B cell (primary cell): ENCODE measurements around the gene MMRN2. TPM values are rescaled to one million over a fixed set of nuclear protein-coding genes. Genes with fewer than 3 reads are reported as not detected.

Source experiments
- ATAC-seq: fragments of 200-7000 bp; cut with Tn5 transposase; one replicate; pipeline ENCODE4 v1.10.0; 2021; ENCODE audit warnings: low read depth, mild to moderate bottlenecking, moderate number of reproducible peaks, moderate library complexity
- CTCF ChIA-PET: fragments of 350-600 bp; sonication (Branson Sonifier 250); formaldehyde crosslinking; loops from one replicate; lab custom pipeline; 2021; ENCODE audit warnings: antibody characterized with exemption, inconsistent platforms; lab: Charles Lee
- POLR2A ChIA-PET: fragments of 350-600 bp; sonication (Branson Sonifier 250); formaldehyde crosslinking; loops from one replicate; lab custom pipeline; 2021; ENCODE audit warnings: antibody characterized with exemption; lab: Charles Lee
- DNase-seq: peaks from one replicate; pipeline ENCODE4 v3.0.0; 2013
- H2AFZ ChIP-seq: 2 replicates; pipeline ENCODE4 v1.6.1; 2012; ENCODE audit warnings: mild to moderate bottlenecking, low read depth, low read length; ENCODE audit not compliant: insufficient read depth, poor library complexity, severe bottlenecking
- H3K27ac ChIP-seq, 2 donors: 1 replicate in 1 of 2; 2 replicates in 1 of 2; pipeline ENCODE4 v1.5.1; 2012 to 2013; ENCODE audit warnings: low read length in 2 of 2, mild to moderate bottlenecking in 2 of 2, moderate library complexity in 1 of 2
- H3K27me3 ChIP-seq, 4 experiments: fragments of 200-600 bp in 1 of 4; sonication (generic) in 1 of 4; replicated peaks in 1 of 4; 1 replicate in 2 of 4; 2 replicates in 2 of 4; pipeline versions ENCODE4 v1.6.1 to v1.7.0; 2013 to 2016; ENCODE audit warnings: low read length in 3 of 4, mild to moderate bottlenecking in 2 of 4, mixed read lengths in 1 of 4, moderate library complexity in 1 of 4; ENCODE audit not compliant: insufficient read depth in 4 of 4, control insufficient read depth in 3 of 4; ENCODE audit errors: control extremely low read depth in 1 of 4
- H3K36me3 ChIP-seq, 2 experiments: replicated peaks in 1 of 2; 1 replicate in 1 of 2; 2 replicates in 1 of 2; pipeline versions ENCODE4 v1.6.1 to v1.7.1; 2013; ENCODE audit warnings: low read length in 1 of 2; ENCODE audit not compliant: insufficient read depth in 2 of 2, control insufficient read depth in 1 of 2; ENCODE audit errors: control extremely low read depth in 1 of 2, extremely low read depth in 1 of 2
- H3K4me1 ChIP-seq, 2 donors: fragments of 200-600 bp in 1 of 2; sonication (generic) in 1 of 2; 1 replicate in 1 of 2; 2 replicates in 1 of 2; pipeline versions ENCODE4 v1.5.1 to v1.6.1; 2013 to 2017; ENCODE audit warnings: low read length in 2 of 2; ENCODE audit not compliant: control insufficient read depth in 2 of 2, insufficient read depth in 2 of 2
- H3K4me2 ChIP-seq: replicated peaks from 2 replicates; pipeline ENCODE3; 2012; ENCODE audit warnings: mild to moderate bottlenecking, low read depth, low read length; ENCODE audit not compliant: poor library complexity, severe bottlenecking
- H3K4me3 ChIP-seq, 5 experiments: fragments of 200-600 bp in 1 of 5; sonication (generic) in 1 of 5; 1 replicate in 3 of 5; 2 replicates in 2 of 5; pipeline versions ENCODE4 v1.5.1 to v1.7.0; 2011 to 2016; ENCODE audit warnings: low read length in 4 of 5, mild to moderate bottlenecking in 4 of 5, low read depth in 2 of 5, control low read depth in 1 of 5, moderate library complexity in 1 of 5; ENCODE audit not compliant: insufficient read depth in 1 of 5; ENCODE audit errors: control extremely low read depth in 1 of 5, extremely low read depth in 1 of 5
- H3K79me2 ChIP-seq: fragments of 200-600 bp; sonication (generic); one replicate; pipeline ENCODE4 v1.6.0; 2016; ENCODE audit warnings: low read length; ENCODE audit not compliant: control insufficient read depth, insufficient read depth
- H3K9ac ChIP-seq: fragments of 200-600 bp; sonication (generic); 2 replicates; pipeline ENCODE4 v1.6.1; 2017; ENCODE audit warnings: mild to moderate bottlenecking, low read length, moderate library complexity
- H3K9me3 ChIP-seq, 3 donors: one replicate each; pipeline versions ENCODE4 v1.6.1 to v1.7.1; 2013; ENCODE audit warnings: low read length in 2 of 3; ENCODE audit not compliant: control insufficient read depth in 2 of 3, insufficient read depth in 1 of 3; ENCODE audit errors: control extremely low read depth in 1 of 3
- H4K20me1 ChIP-seq: 2 replicates; pipeline ENCODE4 v1.6.0; 2012; ENCODE audit warnings: mild to moderate bottlenecking, low read length; ENCODE audit not compliant: insufficient read depth, control insufficient read depth, poor library complexity, severe bottlenecking
- H3K27ac Mint-ChIP-seq: one replicate; pipeline ENCODE4 v1.8.0; 2021; ENCODE audit warnings: mixed read lengths
- H3K27me3 Mint-ChIP-seq: one replicate; pipeline ENCODE4 v1.8.0; 2021; ENCODE audit warnings: mixed read lengths
- H3K4me1 Mint-ChIP-seq: one replicate; pipeline ENCODE4 v1.8.0; 2021; ENCODE audit warnings: mixed read lengths
- H3K4me3 Mint-ChIP-seq: one replicate; pipeline ENCODE4 v1.8.0; 2021; ENCODE audit warnings: mixed read lengths
- H3K9me3 Mint-ChIP-seq: one replicate; pipeline ENCODE4 v1.8.0; 2022; ENCODE audit warnings: mixed read lengths; ENCODE audit not compliant: insufficient read depth
- CTCF ChIP-seq: fragments of 200-600 bp; IDR thresholded peaks from one replicate; pipeline ENCODE4 v1.8.0; 2022; ENCODE audit warnings: antibody characterized with exemption, mild to moderate bottlenecking
- EZH2 ChIP-seq: IDR thresholded peaks from 2 replicates; pipeline ENCODE4 v1.6.1; 2012; ENCODE audit warnings: borderline replicate concordance, low read depth, mild to moderate bottlenecking, moderate library complexity, low read length; ENCODE audit not compliant: insufficient read depth, poor library complexity, severe bottlenecking
- WGBS: methylation state at CpG from one replicate; pipeline ENCODE4 v1.1.5; 2013; ENCODE audit warnings: missing lambda C conversion rate; ENCODE audit not compliant: insufficient coverage; 5-methylcytosine and 5-hydroxymethylcytosine counted together
- intact Hi-C: fragments of 100-400 bp; cut with micrococcal nuclease; formaldehyde crosslinking; loops from one replicate; pipeline ENCODE4 v1.10.0; 2022
- polyA plus RNA-seq: library from polyadenylated mRNA; depleted of rRNA; stranded (reverse); fragments of >200 nt; gene quantifications from 2 replicates; pipeline ENCODE4 v1.2.3, GENCODE V29; 2012
- total RNA-seq, 2 donors: library from RNA; stranded (reverse); fragments of 120-200 nt in 1 of 2; gene quantifications; 1 replicate in 1 of 2; 2 replicates in 1 of 2; pipeline versions ENCODE4 v1.2.3 to v1.2.4, GENCODE V29; 2013 to 2022

Gene MMRN2
- total and polyA plus RNA-seq, 2 donors (not counting 1 experiment from before 2014, with no cell fraction given): 1.0 to 1.1 TPM

- Histone ChIP-seq H3K79me2 (no peaks in the 10 kb centered on the region), H3K36me3 (no peaks in the 10 kb centered on the region), H3K4me1 (peaks cover 29 to 49% of the 10 kb centered on the region in 2 donors), H3K27ac (peak overlapping the region; percentile 80 to 86), H3K27me3 (peaks cover 0 to 33% (median 15%) of the 10 kb centered on the region in 4 experiments), H3K4me3 (peak overlapping the region in 4 of 5 experiments; percentile 70 to 83 (median 76)), H2AFZ (peak overlapping the region; percentile 87), H3K4me2 (peak overlapping the region; percentile 99), H4K20me1 (no peaks in the 10 kb centered on the region), H3K9me3 (peaks cover 0 to 20% (median 0%) of the 10 kb centered on the region in 3 donors), H3K9ac (peak overlapping the region; percentile 80)
- Mint-ChIP-seq H3K4me3 (peak overlapping the region; percentile 91), H3K27ac (peak overlapping the region; percentile 86), H3K27me3 (peaks cover 7% of the 10 kb centered on the region), H3K4me1 (peaks cover 37% of the 10 kb centered on the region), H3K9me3 (no peaks in the 10 kb centered on the region)
- ATAC-seq (no peak), DNase-seq (no peak)
- intact Hi-C loops: loop anchor here (2.0 kb wide), 1 partner anchor 214 kb away; the partner anchor contains the start of gene BMPR1A
- TF ChIP-seq EZH2 (no peak), CTCF (no peak)
- 38% methylated on average over 27 of the region's 30 CpGs for WGBS
- ChIA-PET POLR2A (interaction anchor here (0.9 to 1.4 kb wide), 2 partner anchors 125 to 570 kb away, joined by 4 to 10 read pairs; partner anchors contain the start of genes GLUD1 and SHLD2), CTCF (interaction anchor here (0.6 to 3.9 kb wide), 3 partner anchors 31 to 258 kb away, joined by 3 to 19 read pairs (median 4); no protein-coding TSS in a partner anchor)
Measured at GRCh38 chr10:86970162-86970981, 13.0 kb upstream of the MMRN2 start.
